HG03565 (cell line): ENCODE data around the gene CRACR2B.

Source experiments
- ATAC-seq: cut with Tn5 transposase; IDR thresholded peaks from one replicate; pipeline ENCODE4 v1.9.1; 2021; ENCODE audit warnings: mild to moderate bottlenecking, moderate library complexity; ENCODE audit not compliant: unreplicated experiment

Gene CRACR2B

GRCh38 chr11:837189-837989 lies 9.7 kb downstream of the CRACR2B start:
- no peak for ATAC-seq

GRCh38 chr11:837990-838307 lies 10.2 kb downstream of the CRACR2B start:
- no peak for ATAC-seq

GRCh38 chr11:838441-839279 lies 10.9 kb downstream of the CRACR2B start:
- ATAC-seq, result no peak

GRCh38 chr11:839280-839623 lies 11.5 kb downstream of the CRACR2B start:
- ATAC-seq, result no peak

GRCh38 chr11:839875-840617 lies 12.3 kb downstream of the CRACR2B start:
- ATAC-seq, result no peak

GRCh38 chr11:841981-842369 lies 14.3 kb downstream of the CRACR2B start:
- no peak for ATAC-seq

GRCh38 chr11:842370-843002 lies 14.8 kb downstream of the CRACR2B start, which contains the start of the genes POLR2L and TSPAN4:
TSS of gene POLR2L (minus strand) at chr11:842529. CDS start at chr11:842508, 21 bp downstream.
TSS of gene TSPAN4 (plus strand) at chr11:842852. CDS start at chr11:850305, 7,453 bp downstream.
- peak; percentile 57 for ATAC-seq

GRCh38 chr11:843086-843734 lies 15.5 kb downstream of the CRACR2B start:
- no peak for ATAC-seq

GRCh38 chr11:843818-844692 lies 16.3 kb downstream of the CRACR2B start:
- ATAC-seq, result no peak

GRCh38 chr11:844693-845644 lies 17.2 kb downstream of the CRACR2B start:
- no peak for ATAC-seq

GRCh38 chr11:845872-846495 lies 18.3 kb downstream of the CRACR2B start:
- no peak for ATAC-seq

- ATAC-seq, result no peak
These were observed 18.9 kb downstream of the CRACR2B start for GRCh38 chr11:846496-847098.

GRCh38 chr11:847876-848275 lies 20.2 kb downstream of the CRACR2B start:
- no peak for ATAC-seq

GRCh38 chr11:848380-848931 lies 20.7 kb downstream of the CRACR2B start:
- ATAC-seq, result no peak

- ATAC-seq, result no peak
These were observed 21.5 kb downstream of the CRACR2B start for GRCh38 chr11:849104-849824.

GRCh38 chr11:849951-850774 lies 22.4 kb downstream of the CRACR2B start:
- ATAC-seq, result no peak
